ENCODE results near the gene FXYD5. TPM values are rescaled to one million over a fixed set of nuclear protein-coding genes. Genes with fewer than 3 reads are reported as not detected.

Gene FXYD5
- total and polyA plus RNA-seq, 2 donors (not counting 1 experiment from before 2014, with no cell fraction given): 19.8 to 100 TPM

DNA sequence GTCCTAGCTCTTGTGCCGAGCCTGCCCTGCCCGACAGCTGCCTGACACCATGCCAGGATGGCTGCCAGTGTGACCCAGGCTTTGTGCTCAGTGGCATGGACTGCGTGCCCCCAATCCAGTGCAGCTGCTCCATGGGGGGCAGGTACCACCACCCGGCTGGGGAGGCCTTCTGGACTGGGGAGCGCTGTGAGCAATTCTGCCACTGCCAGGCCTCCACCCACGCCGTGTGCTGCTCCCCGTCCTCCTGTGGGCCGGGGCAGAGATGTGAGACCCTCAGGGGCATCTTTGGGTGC lies 48.3 kb upstream of the FXYD5 start:
- DNase-seq (ENCODE audit: low read depth in 2 of 2): no peak
- H4K20me1 ChIP-seq (ENCODE audit: control insufficient read depth, extremely low read depth, insufficient read depth, low read length): no peaks in the 10 kb centered on the region
- H3K4me1 ChIP-seq (ENCODE audit: control insufficient read depth, extremely low read depth, insufficient read depth, low read length): no peaks in the 10 kb centered on the region
- H3K4me3 ChIP-seq (replicated peaks in 1 of 4; ENCODE audit: control extremely low read depth in 1 of 4, insufficient read depth in 1 of 4, low read depth in 3 of 4, low read length in 4 of 4): no peak overlapping the region
- H3K9ac ChIP-seq (ENCODE audit: insufficient read depth, low read length): no peak overlapping the region
- no peaks in the 10 kb centered on the region for H3K36me3 ChIP-seq (ENCODE audit: control insufficient read depth, insufficient read depth, low read length)
- H2AFZ ChIP-seq (ENCODE audit: low read length): no peak overlapping the region
- no peak for TF ChIP-seq EZH2 (IDR thresholded peaks at IDR 0.05; ENCODE audit: low read length, missing control alignments)
- TF ChIP-seq CTCF (conservative IDR thresholded peaks at IDR 0.05 in 1 of 2, IDR thresholded peaks at IDR 0.05 in 1 of 2; ENCODE audit: low read depth in 1 of 2, low read length in 2 of 2): no peak
- H3K9me3 ChIP-seq (ENCODE audit: control insufficient read depth, insufficient read depth, low read depth, low read length): no peaks in the 10 kb centered on the region
- H3K4me2 ChIP-seq (ENCODE audit: extremely low read depth, insufficient read depth, low read length): no peak overlapping the region
- H3K27me3 ChIP-seq (ENCODE audit: control insufficient read depth, insufficient read depth, low read length): no peaks in the 10 kb centered on the region
- no peaks in the 10 kb centered on the region for H3K79me2 ChIP-seq (ENCODE audit: control insufficient read depth, insufficient read depth, low read length)
- H3K27ac ChIP-seq (ENCODE audit: insufficient read depth, low read length): no peak overlapping the region

DNA sequence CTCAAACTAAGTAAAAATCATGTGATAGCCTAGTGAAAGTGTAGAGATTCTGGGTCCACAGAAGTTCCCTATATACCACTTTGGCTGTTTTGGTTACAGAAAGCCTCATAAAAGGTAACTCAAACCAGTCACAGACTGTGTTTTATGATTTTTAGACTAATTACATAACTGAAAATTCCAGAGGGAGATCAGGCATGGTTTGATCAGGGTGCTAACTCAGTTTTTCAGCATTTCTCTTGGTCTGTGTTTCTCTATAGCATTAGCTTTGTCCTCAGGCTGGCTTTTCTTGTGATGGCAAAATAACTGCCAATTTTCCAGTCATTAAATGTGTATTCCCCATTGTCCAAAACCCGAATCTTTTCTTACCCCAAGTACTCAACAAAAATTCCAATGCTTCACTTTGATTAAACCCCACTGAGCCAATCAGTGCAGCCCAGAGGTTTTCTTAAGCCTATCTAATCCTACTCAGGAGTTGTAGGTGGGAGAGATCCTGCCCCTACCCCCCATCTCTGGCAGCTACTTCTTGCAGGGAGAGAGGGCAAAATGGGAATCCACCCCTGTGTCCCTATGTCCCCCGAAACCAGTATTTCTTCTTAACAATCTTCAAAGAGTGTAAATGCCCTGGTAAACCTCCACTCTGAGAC lies 47.5 kb upstream of the FXYD5 start:
- DNase-seq (ENCODE audit: low read depth in 2 of 2): no peak
- Histone ChIP-seq H3K36me3 (ENCODE audit: control insufficient read depth, insufficient read depth, low read length) (no peaks in the 10 kb centered on the region), H3K27ac (ENCODE audit: insufficient read depth, low read length) (no peak overlapping the region), H4K20me1 (ENCODE audit: control insufficient read depth, extremely low read depth, insufficient read depth, low read length) (no peaks in the 10 kb centered on the region), H3K9ac (ENCODE audit: insufficient read depth, low read length) (no peak overlapping the region), H3K4me3 (replicated peaks in 1 of 4; ENCODE audit: control extremely low read depth in 1 of 4, insufficient read depth in 1 of 4, low read depth in 3 of 4, low read length in 4 of 4) (no peak overlapping the region), H3K79me2 (ENCODE audit: control insufficient read depth, insufficient read depth, low read length) (no peaks in the 10 kb centered on the region), H2AFZ (ENCODE audit: low read length) (no peak overlapping the region), H3K27me3 (ENCODE audit: control insufficient read depth, insufficient read depth, low read length) (no peaks in the 10 kb centered on the region), H3K4me2 (ENCODE audit: extremely low read depth, insufficient read depth, low read length) (no peak overlapping the region), H3K9me3 (ENCODE audit: control insufficient read depth, insufficient read depth, low read depth, low read length) (no peaks in the 10 kb centered on the region), H3K4me1 (ENCODE audit: control insufficient read depth, extremely low read depth, insufficient read depth, low read length) (no peaks in the 10 kb centered on the region)
- no peak for TF ChIP-seq EZH2 (IDR thresholded peaks at IDR 0.05; ENCODE audit: low read length, missing control alignments)
- TF ChIP-seq CTCF (conservative IDR thresholded peaks at IDR 0.05 in 1 of 2, IDR thresholded peaks at IDR 0.05 in 1 of 2; ENCODE audit: low read depth in 1 of 2, low read length in 2 of 2): no peak

DNA sequence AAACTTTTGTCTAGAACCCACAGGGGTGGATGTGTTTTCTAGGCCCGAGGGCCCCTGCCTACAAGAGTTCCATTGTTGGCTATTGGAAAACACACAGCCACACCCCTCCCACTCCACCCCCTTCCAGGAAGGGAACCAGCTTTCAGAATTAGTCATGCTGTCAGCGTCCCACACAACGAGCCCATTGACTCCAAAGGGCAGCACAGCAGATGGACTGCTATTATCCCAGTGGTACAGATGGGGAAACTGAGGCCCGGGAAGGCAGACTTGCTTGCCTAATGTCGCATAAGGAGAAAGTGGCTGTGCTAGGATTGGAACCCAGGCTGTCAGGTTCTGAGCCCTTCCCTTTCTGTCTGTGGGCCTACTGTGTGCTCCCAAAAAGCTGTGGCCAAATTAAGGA lies 47.0 kb upstream of the FXYD5 start:
- H2AFZ ChIP-seq (ENCODE audit: low read length): no peak overlapping the region

More for the DNA sequence above, 47.0 kb upstream of the FXYD5 start:
- Histone ChIP-seq H3K36me3 (ENCODE audit: control insufficient read depth, insufficient read depth, low read length) (no peaks in the 10 kb centered on the region), H3K27ac (ENCODE audit: insufficient read depth, low read length) (no peak overlapping the region), H3K79me2 (ENCODE audit: control insufficient read depth, insufficient read depth, low read length) (no peaks in the 10 kb centered on the region), H3K4me3 (replicated peaks in 1 of 4; ENCODE audit: control extremely low read depth in 1 of 4, insufficient read depth in 1 of 4, low read depth in 3 of 4, low read length in 4 of 4) (no peak overlapping the region), H3K9me3 (ENCODE audit: control insufficient read depth, insufficient read depth, low read depth, low read length) (no peaks in the 10 kb centered on the region), H3K4me2 (ENCODE audit: extremely low read depth, insufficient read depth, low read length) (no peak overlapping the region), H3K27me3 (ENCODE audit: control insufficient read depth, insufficient read depth, low read length) (no peaks in the 10 kb centered on the region), H4K20me1 (ENCODE audit: control insufficient read depth, extremely low read depth, insufficient read depth, low read length) (no peaks in the 10 kb centered on the region), H3K9ac (ENCODE audit: insufficient read depth, low read length) (no peak overlapping the region), H3K4me1 (ENCODE audit: control insufficient read depth, extremely low read depth, insufficient read depth, low read length) (no peaks in the 10 kb centered on the region)
- no peak for TF ChIP-seq CTCF (conservative IDR thresholded peaks at IDR 0.05 in 1 of 2, IDR thresholded peaks at IDR 0.05 in 1 of 2; ENCODE audit: low read depth in 1 of 2, low read length in 2 of 2)
- TF ChIP-seq EZH2 (IDR thresholded peaks at IDR 0.05; ENCODE audit: low read length, missing control alignments): no peak
- DNase-seq (ENCODE audit: low read depth in 2 of 2): peak; percentile 8 to 49

All from fibroblast of lung (primary cell).